Breast epithelium (tissue), 4 donors: ENCODE measurements around the gene ADSL. TPM values are rescaled to one million over a fixed set of nuclear protein-coding genes. Genes with fewer than 3 reads are reported as not detected.

Experiments
- DNase-seq, 2 donors: peaks; one replicate each; pipeline ENCODE4 v3.0.0-alpha.2; 2019; ENCODE audit warnings: low spot score in 2 of 2
- H3K27ac ChIP-seq, 2 donors: fragments of 200-600 bp; sonication (generic) in 1 of 2; one replicate each; pipeline ENCODE4 v1.5.1; 2016 to 2019; ENCODE audit warnings: mild to moderate bottlenecking in 1 of 2
- H3K27me3 ChIP-seq, 2 donors: fragments of 200-600 bp; sonication (generic) in 1 of 2; one replicate each; pipeline versions ENCODE4 v1.5.1 to v1.6.0; 2017 to 2019; ENCODE audit warnings: control low read depth in 1 of 2, mild to moderate bottlenecking in 1 of 2
- H3K36me3 ChIP-seq: fragments of 200-600 bp; one replicate; pipeline ENCODE4 v1.5.1; 2019
- H3K4me1 ChIP-seq, 2 donors: fragments of 200-600 bp; sonication (generic); one replicate each; pipeline ENCODE4 v1.5.1; 2016 to 2019; ENCODE audit warnings: control low read depth in 1 of 2
- H3K4me3 ChIP-seq, 3 donors: fragments of 200-600 bp; sonication (generic); 1 replicate in 2 of 3; 2 replicates in 1 of 3; pipeline ENCODE4 v1.5.1; 2016 to 2019; ENCODE audit warnings: mild to moderate bottlenecking in 3 of 3, moderate library complexity in 2 of 3
- H3K9me3 ChIP-seq, 2 donors: fragments of 200-600 bp; sonication (generic) in 1 of 2; one replicate each; pipeline ENCODE4 v1.5.1; 2016 to 2019; ENCODE audit warnings: control low read depth in 1 of 2
- CTCF ChIP-seq, 3 donors: fragments of 450-650 bp; IDR thresholded peaks; one replicate each; pipeline ENCODE4 v1.5.1; 2016 to 2017; ENCODE audit warnings: antibody characterized with exemption in 3 of 3, mild to moderate bottlenecking in 3 of 3, moderate library complexity in 3 of 3
- POLR2A ChIP-seq: fragments of 450-650 bp; IDR thresholded peaks from one replicate; pipeline ENCODE4 v1.6.1; 2016; ENCODE audit warnings: antibody characterized with exemption, mild to moderate bottlenecking, moderate library complexity
- POLR2AphosphoS5 ChIP-seq, 3 donors: sonication (generic); formaldehyde crosslinking; IDR thresholded peaks; one replicate each; pipeline ENCODE4 v1.6.1; 2017; ENCODE audit warnings: antibody characterized with exemption in 3 of 3
- intact Hi-C: fragments of 100-400 bp; cut with DNase I; formaldehyde crosslinking; loops from one replicate; pipeline ENCODE4 v1.15.1; 2023; ENCODE audit warnings: low total_unique reads
- total RNA-seq, 3 donors: library from RNA; depleted of rRNA; stranded (reverse); fragments of >200 nt; gene quantifications; one replicate each; pipeline ENCODE4 v1.1.0, GENCODE V29; 2016

Gene ADSL
- total RNA-seq, 3 donors from 2014 or later, result 66.6 to 92.3 (median 74.7) TPM

GRCh38 chr22:40422558-40423309 is 76.4 kb downstream of the ADSL start:
- TF ChIP-seq CTCF (IDR thresholded peaks at IDR 0.05) (no peak), POLR2A (no peak), POLR2AphosphoS5 (IDR thresholded peaks at IDR 0.05) (no peak)
- Histone ChIP-seq H3K27ac (no peak overlapping the region), H3K9me3 (no peaks in the 10 kb centered on the region), H3K4me1 (peaks cover 0 to 2% of the 10 kb centered on the region in 2 donors), H3K27me3 (no peaks in the 10 kb centered on the region), H3K4me3 (no peak overlapping the region), H3K36me3 (peaks cover 7% of the 10 kb centered on the region)
- intact Hi-C loops, result no loop called here
- peak in 1 of 2 donors; percentile 31 for DNase-seq

GRCh38 chr22:40423310-40423688 is 77.0 kb downstream of the ADSL start:
- no peak overlapping the region for H3K4me3 ChIP-seq
- peak in 1 of 2 donors; percentile 27 for DNase-seq
- TF ChIP-seq POLR2A (no peak), POLR2AphosphoS5 (IDR thresholded peaks at IDR 0.05) (no peak), CTCF (IDR thresholded peaks at IDR 0.05) (no peak)
- peaks cover 0 to 2% of the 10 kb centered on the region in 2 donors for H3K4me1 ChIP-seq
- H3K27me3 ChIP-seq, result no peaks in the 10 kb centered on the region
- intact Hi-C loops, result no loop called here
- peaks cover 7% of the 10 kb centered on the region for H3K36me3 ChIP-seq
- no peaks in the 10 kb centered on the region for H3K9me3 ChIP-seq
- no peak overlapping the region for H3K27ac ChIP-seq

GRCh38 chr22:40423882-40424640 is 77.8 kb downstream of the ADSL start:
- intact Hi-C loops, result no loop called here
- H3K4me1 ChIP-seq, result peaks cover 0 to 2% of the 10 kb centered on the region in 2 donors
- peak overlapping the region in 1 of 2 donors; percentile 20 for H3K27ac ChIP-seq
- H3K36me3 ChIP-seq, result peaks cover 7% of the 10 kb centered on the region
- no peaks in the 10 kb centered on the region for H3K9me3 ChIP-seq
- no peak for TF ChIP-seq CTCF (IDR thresholded peaks at IDR 0.05)
- no peak for TF ChIP-seq POLR2AphosphoS5 (IDR thresholded peaks at IDR 0.05)
- TF ChIP-seq POLR2A, result no peak
- H3K4me3 ChIP-seq, result no peak overlapping the region
- no peaks in the 10 kb centered on the region for H3K27me3 ChIP-seq
- DNase-seq, result peak in 1 of 2 donors; percentile 42

- intact Hi-C loops, result no loop called here
- Histone ChIP-seq H3K4me1 (peaks cover 0 to 2% of the 10 kb centered on the region in 2 donors), H3K27ac (peak overlapping the region; percentile 80 to 84), H3K4me3 (no peak overlapping the region), H3K27me3 (no peaks in the 10 kb centered on the region), H3K36me3 (peaks cover 3% of the 10 kb centered on the region), H3K9me3 (no peaks in the 10 kb centered on the region)
- TF ChIP-seq POLR2AphosphoS5 (IDR thresholded peaks at IDR 0.05) (no peak), CTCF (IDR thresholded peaks at IDR 0.05) (no peak), POLR2A (no peak)
- DNase-seq, result peak in 1 of 2 donors; percentile 45
Measured at GRCh38 chr22:40425082-40425481, 78.8 kb downstream of the ADSL start.
